GM19324 (cell line): ENCODE data around the gene PDGFRA.
A peak's percentile ranks its signal among the peaks of the same experiment; 100 is the strongest.
"Not testable (repeated sequence)": the region's sequence is repeated elsewhere in the genome, so short reads cannot be mapped to it uniquely, and the experiment has no call there.

ENCODE experiments used
- ATAC-seq: cut with Tn5 transposase; IDR thresholded peaks from one replicate; pipeline ENCODE4 v1.9.1; 2021; ENCODE audit warnings: mild to moderate bottlenecking, moderate library complexity; ENCODE audit not compliant: unreplicated experiment, low FRiP score

The PDGFRA gene

GRCh38 chr4:54227256-54228055, 1.6 kb upstream of the PDGFRA start:
- no peak for ATAC-seq

GRCh38 chr4:54228056-54228527, 1.0 kb upstream of the PDGFRA start:
- ATAC-seq = no peak

GRCh38 chr4:54228546-54228945, 547 bp upstream of the PDGFRA start:
- no peak for ATAC-seq

GRCh38 chr4:54229631-54230483, 764 bp downstream of the PDGFRA start:
- no peak for ATAC-seq

DNA sequence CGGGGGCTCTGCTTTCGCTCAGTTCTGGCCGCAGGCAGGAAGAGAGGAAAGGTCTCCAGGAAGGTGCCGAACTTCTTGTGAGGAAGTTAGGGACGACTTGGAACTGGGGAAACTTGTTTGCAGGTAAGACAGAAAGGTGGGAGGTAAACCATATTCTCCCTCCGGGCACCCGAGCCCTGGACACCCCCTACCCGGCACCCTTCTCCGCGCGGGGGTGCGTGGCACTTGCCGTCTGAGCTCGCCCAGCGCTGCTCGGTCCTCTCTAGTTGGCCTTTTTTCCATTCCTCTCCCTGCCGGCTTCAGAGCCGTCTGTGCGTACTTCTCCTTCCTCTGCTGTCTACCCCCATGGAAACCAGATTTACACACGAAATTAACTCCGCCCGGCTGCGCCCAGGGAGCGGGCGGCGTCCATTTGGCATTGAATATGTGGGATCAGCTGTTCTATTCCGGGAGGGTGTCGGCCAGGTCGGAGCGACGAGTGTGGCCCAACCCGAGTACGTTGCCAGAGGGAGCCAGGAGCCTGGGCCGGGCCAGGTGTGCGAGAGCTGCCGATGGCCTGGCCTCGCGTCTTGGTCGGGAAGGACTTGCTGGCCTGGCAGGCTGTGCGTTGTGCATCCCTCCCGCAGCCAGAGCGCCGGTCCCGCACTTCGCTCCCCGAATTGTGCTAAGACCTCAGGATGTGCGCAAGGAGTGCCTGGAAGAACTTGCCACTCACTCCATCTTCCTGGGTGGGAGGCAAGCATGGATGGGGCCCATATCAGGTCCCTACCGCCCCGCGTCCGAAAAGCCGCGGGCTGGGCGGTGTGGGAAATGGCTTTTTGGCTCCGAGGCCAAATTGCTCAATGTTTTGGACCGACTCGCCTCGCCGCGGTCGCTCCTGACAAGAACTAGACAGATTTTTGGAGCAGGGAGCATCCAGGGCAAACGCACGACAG, 1.7 kb downstream of the PDGFRA start:
- no peak for ATAC-seq

- ATAC-seq = no peak
These were observed 2.3 kb downstream of the PDGFRA start for GRCh38 chr4:54231419-54231767.

DNA sequence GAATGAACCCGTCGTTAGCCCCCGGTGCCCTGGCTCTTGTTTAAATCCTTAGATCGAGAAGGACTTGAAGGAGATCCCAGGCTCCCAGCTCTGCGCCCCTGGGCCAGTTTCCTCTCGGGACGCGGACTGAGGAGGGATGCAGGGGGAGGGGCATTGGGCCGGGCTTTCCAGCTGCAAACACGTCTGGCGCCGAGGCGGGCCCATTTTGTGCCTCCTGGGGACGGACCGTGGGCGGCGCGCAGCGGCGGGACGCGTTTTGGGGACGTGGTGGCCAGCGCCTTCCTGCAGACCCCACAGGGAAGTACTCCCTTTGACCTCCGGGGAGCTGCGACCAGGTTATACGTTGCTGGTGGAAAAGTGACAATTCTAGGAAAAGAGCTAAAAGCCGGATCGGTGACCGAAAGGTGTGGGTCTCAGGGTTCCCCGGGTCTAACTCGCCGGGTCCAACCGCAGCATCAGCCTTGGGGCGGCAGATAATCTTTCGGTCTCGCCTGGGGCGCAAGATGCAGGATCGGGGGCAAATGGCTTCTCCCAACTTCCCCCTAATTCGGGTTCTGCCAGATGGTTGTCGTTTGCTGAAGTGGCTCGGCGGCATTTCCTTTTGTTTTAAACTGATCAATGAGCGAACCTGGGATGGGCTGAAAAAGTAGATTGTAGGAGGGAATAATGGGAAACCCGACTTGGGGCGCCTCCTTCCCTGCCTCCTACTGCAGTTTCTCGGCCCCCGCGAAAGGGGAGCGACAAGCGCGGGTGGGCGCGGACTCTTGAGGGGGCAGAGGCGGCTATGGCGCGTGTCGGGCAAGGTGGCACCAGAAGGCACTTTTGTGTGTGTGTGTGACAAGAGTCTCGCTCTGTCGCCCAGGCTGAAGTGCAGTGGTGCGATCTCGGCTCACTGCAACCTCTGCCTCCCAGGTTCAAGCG, 2.9 kb downstream of the PDGFRA start:
- ATAC-seq = no peak

DNA sequence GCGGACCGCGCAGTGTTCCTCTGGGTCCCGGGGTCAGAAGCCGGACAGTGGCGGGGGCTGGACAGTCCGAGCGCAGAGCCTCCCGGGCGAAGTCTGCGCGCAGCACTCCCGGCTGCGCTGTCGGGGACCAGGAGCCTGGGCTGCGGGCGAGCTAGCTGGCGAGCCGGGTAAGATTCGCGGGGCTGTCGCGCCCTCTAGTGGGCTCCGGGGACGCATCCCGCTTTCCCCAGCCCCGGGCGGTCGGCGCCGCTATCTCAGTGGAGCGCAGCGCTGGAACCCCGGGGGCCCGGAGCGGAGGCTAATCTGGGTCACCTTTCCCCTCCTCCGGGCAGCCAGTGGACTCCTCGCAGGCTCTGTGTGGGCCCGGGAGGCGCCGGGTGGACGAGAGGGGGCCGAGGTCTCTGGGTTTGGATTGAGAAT, 4.2 kb downstream of the PDGFRA start:
- peak; percentile 69 for ATAC-seq

DNA sequence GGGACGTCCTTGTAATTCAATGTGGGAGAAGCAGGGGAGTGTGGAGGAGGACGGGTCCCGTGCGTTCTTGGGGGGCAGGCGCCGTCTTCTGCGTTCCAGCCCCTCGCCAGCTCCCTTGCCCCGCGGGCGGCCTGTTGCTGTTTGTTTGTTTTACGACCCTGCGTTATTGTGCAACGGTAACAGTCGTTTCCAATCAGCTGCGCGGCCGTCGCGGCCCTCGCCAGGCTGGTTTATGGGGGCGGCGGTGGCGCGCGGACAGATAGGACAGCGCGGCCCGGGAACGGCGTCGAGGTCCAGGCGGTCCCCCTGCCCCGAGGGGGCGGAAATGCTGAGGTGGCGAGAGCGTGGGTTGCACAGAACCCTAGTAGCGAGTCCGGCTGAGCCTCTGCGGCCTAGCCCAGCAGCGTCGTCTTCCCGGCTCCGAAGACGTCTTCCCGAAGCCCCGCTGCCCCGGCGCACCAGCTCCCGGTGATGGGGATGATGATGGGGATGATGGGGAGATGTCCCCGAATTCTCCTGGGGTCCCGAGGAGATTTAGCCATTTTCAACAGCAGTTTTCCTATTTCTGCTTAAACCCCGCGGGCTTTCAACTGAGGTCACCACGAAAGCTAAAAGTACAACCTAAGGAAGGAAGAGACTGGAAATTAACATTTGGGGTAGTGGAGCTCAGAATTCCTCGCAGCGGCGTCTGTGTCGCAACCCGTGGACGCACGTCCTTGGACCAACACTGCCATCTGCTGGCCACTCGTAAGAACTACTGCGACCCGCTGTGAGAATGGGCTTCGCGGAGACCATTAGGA, 4.8 kb downstream of the PDGFRA start:
- ATAC-seq = peak; percentile 55

- ATAC-seq = no peak
These were observed 5.6 kb downstream of the PDGFRA start for GRCh38 chr4:54234497-54235205.

DNA sequence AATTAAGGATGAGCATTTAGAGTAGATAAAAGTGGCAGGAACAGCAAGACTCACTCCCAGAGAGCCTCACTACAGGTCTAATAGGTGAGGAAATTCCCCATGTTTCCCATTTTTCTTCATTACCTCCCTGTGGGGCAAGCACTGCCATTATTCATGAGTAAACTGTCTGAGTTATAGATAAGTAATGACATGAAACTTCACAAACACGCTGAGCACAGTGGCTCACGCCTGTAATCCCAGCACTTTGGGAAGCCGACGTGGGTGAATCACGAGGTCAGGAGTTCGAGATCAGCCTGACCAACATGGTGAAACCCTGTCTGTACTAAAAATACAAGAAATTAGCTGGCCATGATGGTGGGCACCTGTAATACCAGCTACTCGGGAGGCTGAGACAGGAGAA, 7.2 kb downstream of the PDGFRA start:
- ATAC-seq = not testable (repeated sequence)

DNA sequence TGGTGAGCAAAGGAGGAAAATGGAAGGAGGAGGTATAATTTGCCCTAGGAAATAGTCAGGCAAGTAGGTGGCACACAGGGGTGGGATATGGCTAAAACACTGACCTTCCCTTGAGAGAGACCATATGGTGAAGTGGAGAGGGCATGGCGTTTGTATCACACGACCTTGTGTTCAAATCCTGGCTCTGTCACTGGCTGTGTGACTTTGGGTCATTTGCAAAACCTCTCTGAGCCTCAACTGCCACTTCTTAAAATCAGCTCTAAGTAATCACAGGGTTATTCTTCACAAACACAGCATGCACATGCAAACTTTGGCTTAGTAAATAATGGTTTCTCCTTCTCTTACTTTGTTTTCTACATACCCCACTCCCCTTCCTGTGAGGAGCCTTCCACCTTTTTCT, 8.7 kb downstream of the PDGFRA start:
- no peak for ATAC-seq

GRCh38 chr4:54238389-54238788, 9.3 kb downstream of the PDGFRA start:
- no peak for ATAC-seq

DNA sequence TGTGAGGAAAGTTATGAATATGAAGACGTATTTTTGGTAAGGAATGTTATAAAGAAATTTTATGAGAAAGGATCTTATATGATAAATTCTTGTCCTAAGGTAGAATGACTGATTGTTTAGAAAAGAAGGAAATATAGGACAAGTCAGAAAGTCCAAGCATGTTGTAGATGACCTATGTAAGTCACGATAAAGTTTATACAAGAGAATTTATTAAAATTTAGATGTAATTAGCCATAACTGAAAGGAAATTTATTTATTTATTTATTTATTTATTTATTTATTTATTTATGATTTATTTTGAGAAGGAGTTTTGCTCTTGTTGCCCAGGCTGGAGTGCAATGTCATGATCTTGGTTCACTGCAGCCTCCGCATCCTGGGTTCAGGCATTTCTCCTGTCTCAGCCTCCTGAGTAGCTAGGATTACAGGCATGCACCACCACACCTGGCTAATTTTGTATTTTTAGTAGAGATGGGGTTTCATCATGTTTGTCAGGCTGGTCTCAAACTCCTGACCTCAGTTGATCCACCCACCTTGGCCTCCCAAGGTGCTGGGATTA, 12.3 kb downstream of the PDGFRA start:
- not testable (repeated sequence) for ATAC-seq

DNA sequence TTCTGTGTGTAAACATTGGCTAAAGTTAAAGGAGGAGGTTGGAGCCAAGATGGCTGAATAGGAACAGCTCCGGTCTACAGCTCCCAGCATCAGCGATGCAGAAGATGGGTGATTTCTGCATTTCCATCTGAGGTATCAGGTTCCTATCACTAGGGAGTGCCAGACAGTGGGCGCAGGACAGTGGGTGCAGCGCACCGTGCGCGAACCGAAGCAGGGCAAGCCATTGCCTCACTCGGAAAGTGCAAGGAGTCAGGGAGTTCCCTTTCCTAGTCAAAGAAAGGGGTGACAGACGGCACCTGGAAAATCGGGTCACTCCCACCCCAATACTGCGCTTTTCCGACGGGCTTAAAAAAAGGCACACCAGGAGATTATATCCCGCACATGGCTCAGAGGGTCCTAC, 14.4 kb downstream of the PDGFRA start:
- not testable (repeated sequence) for ATAC-seq

DNA sequence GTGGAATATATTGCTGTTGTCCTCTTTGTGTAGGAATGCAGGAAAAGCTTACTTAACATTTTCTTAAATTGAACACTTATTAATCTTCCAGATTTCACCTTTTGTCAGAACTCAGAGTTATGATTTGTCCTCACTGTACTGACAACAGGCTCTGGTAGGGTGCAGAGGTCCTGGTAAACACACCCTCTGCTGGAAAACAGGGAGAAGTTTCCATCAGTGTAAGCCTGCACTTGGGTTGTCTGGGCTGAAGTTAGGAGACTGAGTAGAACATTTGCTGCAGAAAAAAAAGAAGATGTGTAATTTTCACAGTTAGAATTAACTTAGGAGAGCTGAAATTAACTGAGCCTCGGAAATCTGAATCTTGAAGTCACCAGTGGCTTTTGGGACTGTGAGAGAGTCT, 23.2 kb downstream of the PDGFRA start:
- ATAC-seq = not testable (repeated sequence)

- ATAC-seq = no peak
These were observed 25.2 kb downstream of the PDGFRA start for GRCh38 chr4:54254116-54254914.
